SIG-M5 treated with dmso at 0.1 percent for 504 hours (cell line): ENCODE measurements around the gene IRAG1.

Experiments used
- DNase-seq: peaks from one replicate; lab custom pipeline; 2025; ENCODE audit not compliant: unreplicated experiment; lab: John Stamatoyannopoulos, UW

Gene IRAG1

DNA sequence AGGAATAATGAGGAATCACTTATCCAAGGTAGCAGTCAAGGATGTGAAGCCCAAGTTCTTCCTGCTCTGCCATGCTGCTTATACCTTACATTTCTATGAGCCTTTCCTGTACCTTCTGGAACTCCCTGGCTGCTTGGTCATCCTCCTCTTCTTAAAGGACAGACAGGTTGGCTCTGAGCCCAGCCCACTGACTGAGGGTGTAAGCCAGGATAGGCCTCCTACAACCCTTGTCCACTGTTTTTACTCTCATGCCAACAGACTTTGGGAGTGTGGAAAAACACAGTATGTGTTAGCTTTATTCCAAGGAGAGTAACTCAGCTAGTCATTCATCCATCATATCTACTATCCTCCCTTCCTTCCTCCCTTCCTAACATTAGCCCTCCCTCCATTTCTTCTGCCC lies 47.5 kb downstream of the IRAG1 start:
- DNase-seq = no peak

DNA sequence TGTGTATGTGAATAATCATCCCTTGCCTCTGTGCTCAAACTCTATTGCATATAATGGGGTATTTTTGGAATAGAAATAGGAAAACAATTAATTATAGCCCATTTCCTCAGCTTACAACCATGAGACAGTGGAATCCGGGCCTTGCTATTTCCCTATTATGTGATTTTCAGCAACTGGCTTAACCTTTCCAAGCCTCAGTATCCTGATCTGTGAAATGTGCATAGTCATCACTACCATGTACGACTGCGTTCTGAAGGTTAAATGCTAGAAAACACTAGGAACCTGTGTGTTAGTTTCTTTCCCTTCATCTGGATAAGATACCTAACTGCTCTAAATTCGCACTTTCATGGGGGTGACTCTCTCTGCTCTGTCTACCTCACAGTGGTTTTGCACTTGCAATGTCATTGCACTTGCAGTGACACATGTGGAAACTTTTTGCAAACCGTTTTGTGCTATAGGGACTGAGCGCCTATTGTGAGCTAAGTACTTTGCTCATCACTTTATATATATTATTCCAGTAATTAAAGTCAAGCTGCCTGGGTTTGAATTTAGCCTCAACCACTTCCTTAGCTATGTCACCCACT lies 48.3 kb downstream of the IRAG1 start:
- no peak for DNase-seq
